Stimulated activated CD4-positive, alpha-beta T cell treated with anti-CD3 and anti-CD28 coated beads, Interleukin-2, amount 100 ng/mL, for 24 hours (primary cell): Measurements from ENCODE around the gene AGAP1.

Source experiments
- DNase-seq, 2 donors: peaks; one replicate each; pipeline ENCODE4 v3.0.0-alpha.2; 2020

The AGAP1 gene

GRCh38 chr2:235641956-235642355 is 148.1 kb downstream of the AGAP1 start:
- DNase-seq: no peak

- no peak for DNase-seq
Measured at GRCh38 chr2:235642446-235643098, 148.7 kb downstream of the AGAP1 start.

DNA sequence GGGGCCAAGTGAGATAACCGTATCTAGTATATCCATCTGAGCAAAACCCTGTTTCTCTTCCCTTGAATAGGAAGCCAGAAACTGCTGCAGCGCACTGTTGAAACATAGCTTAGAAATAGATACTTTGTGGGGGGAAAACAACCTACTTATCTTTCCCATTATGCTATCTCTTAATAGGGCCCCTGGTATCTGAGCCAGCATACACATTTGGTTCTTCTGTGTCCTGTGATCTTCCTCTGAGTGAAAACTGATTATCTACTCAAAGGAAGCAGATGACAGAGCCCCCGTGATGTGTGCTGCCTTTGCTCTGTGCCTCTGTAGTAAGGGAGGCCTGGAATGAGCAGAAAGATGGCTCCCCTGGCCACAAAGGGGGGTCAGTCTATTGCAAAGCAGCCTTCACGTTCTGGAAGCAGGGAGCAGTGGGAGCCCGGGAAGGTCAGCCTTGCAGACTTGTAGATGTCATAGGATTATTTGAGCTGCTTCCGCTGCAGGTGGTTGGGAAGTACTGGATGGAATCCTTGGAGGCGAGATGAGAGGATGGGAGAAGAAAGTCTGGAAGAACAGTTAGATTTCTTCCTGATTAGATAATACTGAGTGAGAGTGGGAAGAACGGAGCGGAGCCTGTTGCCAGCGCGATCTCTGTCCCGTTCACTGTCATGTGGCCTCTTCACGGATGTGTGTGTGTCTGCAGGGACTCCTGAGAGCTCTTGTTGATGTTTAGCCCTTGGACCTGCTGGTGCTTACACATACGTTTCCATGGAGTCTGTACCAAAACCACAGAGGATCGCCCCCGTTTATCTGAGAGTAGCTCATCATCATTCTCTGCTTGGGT is 150.1 kb downstream of the AGAP1 start:
- DNase-seq: no peak

GRCh38 chr2:235647264-235647663 is 153.4 kb downstream of the AGAP1 start:
- DNase-seq: no peak

- DNase-seq: no peak
Measured at GRCh38 chr2:235647877-235648276, 154.0 kb downstream of the AGAP1 start.

GRCh38 chr2:235649418-235649817 is 155.6 kb downstream of the AGAP1 start:
- DNase-seq: no peak

DNA sequence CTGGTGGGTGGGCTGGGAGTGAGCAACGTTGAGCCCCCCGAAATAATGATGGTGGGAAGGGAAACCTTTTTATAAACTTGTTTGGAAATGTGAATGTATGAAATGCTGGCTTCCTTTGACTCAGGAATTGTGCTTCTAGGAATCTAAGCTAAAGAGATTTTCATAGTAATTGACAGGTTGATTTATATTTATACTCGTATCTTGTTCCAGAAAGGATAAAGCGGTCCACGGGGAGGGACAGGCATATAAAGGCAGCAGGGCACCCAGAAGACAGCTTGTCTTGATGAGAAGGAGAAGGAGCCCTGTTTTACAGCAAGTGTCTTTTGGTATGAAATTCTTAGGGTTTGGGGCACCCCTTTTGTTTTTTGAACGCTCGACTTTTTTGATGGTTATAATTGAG is 157.8 kb downstream of the AGAP1 start:
- DNase-seq: no peak

DNA sequence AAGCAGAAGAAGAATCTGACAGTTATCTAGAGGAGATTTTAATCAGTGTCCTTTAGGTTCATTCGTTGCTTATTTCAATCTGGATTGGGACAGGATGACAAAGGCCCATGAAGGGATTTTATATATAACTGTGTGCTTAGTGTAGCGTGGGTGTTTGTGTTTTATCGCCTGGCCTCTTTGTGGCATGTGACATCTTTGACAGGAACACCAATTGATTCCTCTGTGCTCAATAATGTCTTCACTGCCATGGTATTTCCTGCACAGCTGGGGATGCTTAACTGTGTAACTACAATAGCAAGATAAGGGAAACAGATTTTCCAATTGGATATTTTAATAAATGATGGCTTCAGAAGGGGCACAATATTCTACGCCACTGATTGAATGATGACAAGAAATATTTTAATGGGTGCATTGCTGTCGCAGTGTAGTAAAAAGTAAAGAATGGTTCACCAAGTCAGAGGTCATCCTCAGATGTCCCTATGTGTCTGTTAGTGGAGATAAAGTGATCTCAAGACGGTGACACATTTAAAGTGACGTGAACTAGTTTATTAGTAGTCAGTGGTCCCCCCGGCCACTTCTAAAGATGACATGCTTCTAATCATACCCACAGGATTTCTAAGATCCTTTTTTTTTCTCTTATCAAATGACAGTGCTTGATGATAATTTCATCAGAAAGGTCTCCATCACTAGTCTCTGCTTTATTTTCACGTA is 160.4 kb downstream of the AGAP1 start:
- no peak for DNase-seq

- no peak for DNase-seq
Measured at GRCh38 chr2:235658351-235659174, 164.7 kb downstream of the AGAP1 start.

GRCh38 chr2:235659767-235660322 is 166.0 kb downstream of the AGAP1 start:
- no peak for DNase-seq

- DNase-seq: no peak
Measured at GRCh38 chr2:235660484-235661082, 166.7 kb downstream of the AGAP1 start.

GRCh38 chr2:235661167-235661937 is 167.5 kb downstream of the AGAP1 start:
- DNase-seq: no peak

- no peak for DNase-seq
Measured at GRCh38 chr2:235661952-235662351, 168.1 kb downstream of the AGAP1 start.

GRCh38 chr2:235663875-235664274 is 170.0 kb downstream of the AGAP1 start:
- no peak for DNase-seq

DNA sequence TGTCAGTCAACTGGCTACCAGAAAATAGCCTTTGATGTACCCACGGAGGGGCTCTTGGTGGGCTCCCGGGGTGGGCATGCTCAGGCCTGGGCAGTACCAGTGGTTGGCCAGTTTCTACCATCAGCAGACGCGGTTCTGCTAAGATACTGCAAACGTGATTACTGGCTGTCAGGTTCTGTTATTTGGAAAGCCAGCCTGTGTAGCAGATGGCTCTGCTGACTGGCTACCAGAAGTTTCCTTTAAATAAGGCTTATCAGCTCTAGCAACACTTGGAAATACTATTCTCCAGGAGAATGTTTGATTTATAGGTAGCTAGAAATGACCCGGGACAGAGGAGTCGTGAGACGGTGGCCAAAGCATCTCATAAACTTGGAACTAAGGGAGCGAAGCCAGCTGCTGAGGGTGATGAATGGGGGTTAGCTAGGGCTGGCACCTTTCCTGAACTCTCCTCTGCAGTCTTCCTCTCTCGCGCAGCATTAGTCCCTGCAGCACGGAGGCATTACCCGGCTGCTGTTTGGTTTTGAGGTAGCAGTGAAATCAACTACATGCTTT is 171.9 kb downstream of the AGAP1 start:
- no peak for DNase-seq

- no peak for DNase-seq
Measured at GRCh38 chr2:235666213-235666781, 172.5 kb downstream of the AGAP1 start.

DNA sequence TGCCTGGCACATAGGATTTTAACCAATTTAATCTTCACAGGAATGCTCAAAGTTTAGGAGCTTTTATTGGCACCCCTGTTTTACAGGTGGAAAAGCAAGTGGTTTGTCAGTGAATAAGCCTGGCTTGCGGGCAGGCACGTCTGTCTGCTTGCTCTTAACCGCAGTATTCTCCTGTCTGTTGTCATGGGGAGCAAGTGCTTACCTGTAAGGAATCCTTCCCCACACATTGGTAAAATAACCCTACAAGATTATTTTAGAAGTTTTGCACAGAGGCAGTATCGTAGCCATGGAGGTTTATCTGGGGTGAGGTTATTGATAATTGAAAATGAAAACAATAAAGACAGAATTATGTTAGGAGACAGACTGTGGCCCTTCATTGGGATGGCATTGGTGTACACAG is 174.9 kb downstream of the AGAP1 start:
- no peak for DNase-seq

DNA sequence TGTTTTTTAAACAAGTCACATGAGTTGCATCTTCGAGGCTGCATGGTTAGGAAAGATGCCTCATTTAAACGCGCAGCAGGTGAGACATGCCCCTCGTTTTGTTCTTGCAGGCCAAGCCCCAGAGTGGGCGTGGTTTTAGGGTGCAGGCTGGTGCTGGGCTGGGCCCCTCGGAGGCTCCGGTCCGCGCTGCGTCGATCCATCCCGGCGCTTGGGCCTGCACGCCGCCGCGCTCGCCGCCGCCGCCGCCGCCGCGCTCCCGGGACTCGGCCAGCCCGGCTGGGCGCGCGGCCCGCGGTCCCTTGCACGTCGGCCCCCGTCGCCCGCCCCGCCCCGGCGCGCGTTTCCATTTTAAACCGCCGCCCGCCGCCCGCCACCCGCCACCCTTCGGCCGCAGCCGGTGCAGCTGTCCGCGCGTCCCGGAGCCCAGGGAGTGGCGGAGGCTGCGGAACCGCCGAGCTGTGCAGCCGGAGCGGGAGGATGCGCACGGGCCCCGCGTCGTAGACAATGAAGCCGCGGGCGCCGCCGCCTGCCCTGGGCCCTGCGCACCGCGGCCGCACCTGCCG is 175.5 kb downstream of the AGAP1 start:
- DNase-seq: peak in 1 of 2 donors; percentile 55

- peak in 1 of 2 donors; percentile 4 for DNase-seq
Measured at GRCh38 chr2:235669983-235670962, 176.4 kb downstream of the AGAP1 start.
